RWPE2 (cell line): Measurements from ENCODE around the gene CELF1.
A peak's percentile ranks its signal among the peaks of the same experiment; 100 is the strongest.

Experiments used
- ATAC-seq: fragments of 200-7000 bp; cut with Tn5 transposase; 3 replicates; pipeline ENCODE4 v1.9.1; 2021; ENCODE audit warnings: low read depth
- DNase-seq: peaks from one replicate; pipeline ENCODE4 v3.0.0-alpha.2; 2020; ENCODE audit warnings: low spot score
- H3K27ac ChIP-seq: fragments of 450-650 bp; 2 replicates; pipeline ENCODE4 v1.5.1; 2017; ENCODE audit warnings: mild to moderate bottlenecking; ENCODE audit not compliant: poor library complexity, severe bottlenecking
- H3K27me3 ChIP-seq: fragments of 250-450 bp; sonication (Bioruptor Pico); 2 replicates; pipeline ENCODE4 v1.5.1; 2021; ENCODE audit warnings: mild to moderate bottlenecking, moderate library complexity; ENCODE audit not compliant: insufficient read depth, poor library complexity, severe bottlenecking
- H3K36me3 ChIP-seq: fragments of 250-450 bp; sonication (Bioruptor Pico); 2 replicates; pipeline ENCODE4 v1.5.1; 2020; ENCODE audit warnings: low read depth, mild to moderate bottlenecking, moderate library complexity
- H3K4me1 ChIP-seq: fragments of 250-450 bp; sonication (Bioruptor Pico); 2 replicates; pipeline ENCODE4 v1.5.1; 2021; ENCODE audit warnings: mild to moderate bottlenecking, moderate library complexity; ENCODE audit not compliant: insufficient read depth, poor library complexity, severe bottlenecking
- H3K4me3 ChIP-seq: fragments of 250-450 bp; sonication (Bioruptor Pico); 2 replicates; pipeline ENCODE4 v1.5.1; 2021; ENCODE audit warnings: mild to moderate bottlenecking, moderate library complexity; ENCODE audit not compliant: severe bottlenecking
- H3K9me3 ChIP-seq: fragments of 250-450 bp; sonication (Bioruptor Pico); 2 replicates; pipeline ENCODE4 v1.5.1; 2021; ENCODE audit warnings: mild to moderate bottlenecking, moderate library complexity; ENCODE audit not compliant: severe bottlenecking
- CTCF ChIP-seq: fragments of 450-650 bp; IDR thresholded peaks from one replicate; pipeline ENCODE4 v1.5.1; 2017; ENCODE audit warnings: mild to moderate bottlenecking, moderate library complexity; ENCODE audit not compliant: poor library complexity, severe bottlenecking

The CELF1 gene

GRCh38 chr11:47514825-47515647 lies 37.9 kb downstream of the CELF1 start:
- H3K27ac ChIP-seq = peak overlapping the region; percentile 90
- peaks cover 65% of the 10 kb centered on the region for H3K4me1 ChIP-seq
- H3K36me3 ChIP-seq = peaks cover 10% of the 10 kb centered on the region
- DNase-seq = no peak
- no peak overlapping the region for H3K4me3 ChIP-seq
- ATAC-seq = peak; percentile 85
- no peak for TF ChIP-seq CTCF
- H3K27me3 ChIP-seq = no peaks in the 10 kb centered on the region
- H3K9me3 ChIP-seq = no peaks in the 10 kb centered on the region

- no peaks in the 10 kb centered on the region for H3K27me3 ChIP-seq
- DNase-seq (no peak), ATAC-seq (no peak)
- peaks cover 86% of the 10 kb centered on the region for H3K4me1 ChIP-seq
- H3K27ac ChIP-seq = peak overlapping the region; percentile 90
- no peak overlapping the region for H3K4me3 ChIP-seq
- no peaks in the 10 kb centered on the region for H3K9me3 ChIP-seq
- no peak for TF ChIP-seq CTCF
- H3K36me3 ChIP-seq = peaks cover 10% of the 10 kb centered on the region
These were observed 40.2 kb downstream of the CELF1 start for GRCh38 chr11:47512701-47513100.

GRCh38 chr11:47511917-47512316 lies 41.0 kb downstream of the CELF1 start:
- H3K9me3 ChIP-seq = no peaks in the 10 kb centered on the region
- peaks cover 94% of the 10 kb centered on the region for H3K4me1 ChIP-seq
- ATAC-seq (no peak), DNase-seq (no peak)
- H3K27me3 ChIP-seq = no peaks in the 10 kb centered on the region
- no peak for TF ChIP-seq CTCF
- H3K36me3 ChIP-seq = peaks cover 10% of the 10 kb centered on the region
- H3K27ac ChIP-seq = peak overlapping the region; percentile 90
- H3K4me3 ChIP-seq = no peak overlapping the region

GRCh38 chr11:47510209-47510608 lies 42.7 kb downstream of the CELF1 start:
- H3K27me3 ChIP-seq = no peaks in the 10 kb centered on the region
- peaks cover 79% of the 10 kb centered on the region for H3K4me1 ChIP-seq
- H3K27ac ChIP-seq = peak overlapping the region; percentile 90
- TF ChIP-seq CTCF = no peak
- H3K9me3 ChIP-seq = no peaks in the 10 kb centered on the region
- no peak for DNase-seq
- ATAC-seq = 0 out of 3 replicates have a peak, but pooled peaks have one; percentile 39
- no peak overlapping the region for H3K4me3 ChIP-seq
- H3K36me3 ChIP-seq = peaks cover 21% of the 10 kb centered on the region

GRCh38 chr11:47509077-47509536 lies 43.8 kb downstream of the CELF1 start:
- H3K4me3 ChIP-seq = no peak overlapping the region
- peaks cover 71% of the 10 kb centered on the region for H3K4me1 ChIP-seq
- H3K27ac ChIP-seq = peak overlapping the region; percentile 90
- no peaks in the 10 kb centered on the region for H3K9me3 ChIP-seq
- H3K27me3 ChIP-seq = no peaks in the 10 kb centered on the region
- peaks cover 30% of the 10 kb centered on the region for H3K36me3 ChIP-seq
- DNase-seq (no peak), ATAC-seq (peak; percentile 39; the same call in 2 of the 3 replicates)
- no peak for TF ChIP-seq CTCF
